ENCODE measurements around the gene SYNDIG1L.

DNA sequence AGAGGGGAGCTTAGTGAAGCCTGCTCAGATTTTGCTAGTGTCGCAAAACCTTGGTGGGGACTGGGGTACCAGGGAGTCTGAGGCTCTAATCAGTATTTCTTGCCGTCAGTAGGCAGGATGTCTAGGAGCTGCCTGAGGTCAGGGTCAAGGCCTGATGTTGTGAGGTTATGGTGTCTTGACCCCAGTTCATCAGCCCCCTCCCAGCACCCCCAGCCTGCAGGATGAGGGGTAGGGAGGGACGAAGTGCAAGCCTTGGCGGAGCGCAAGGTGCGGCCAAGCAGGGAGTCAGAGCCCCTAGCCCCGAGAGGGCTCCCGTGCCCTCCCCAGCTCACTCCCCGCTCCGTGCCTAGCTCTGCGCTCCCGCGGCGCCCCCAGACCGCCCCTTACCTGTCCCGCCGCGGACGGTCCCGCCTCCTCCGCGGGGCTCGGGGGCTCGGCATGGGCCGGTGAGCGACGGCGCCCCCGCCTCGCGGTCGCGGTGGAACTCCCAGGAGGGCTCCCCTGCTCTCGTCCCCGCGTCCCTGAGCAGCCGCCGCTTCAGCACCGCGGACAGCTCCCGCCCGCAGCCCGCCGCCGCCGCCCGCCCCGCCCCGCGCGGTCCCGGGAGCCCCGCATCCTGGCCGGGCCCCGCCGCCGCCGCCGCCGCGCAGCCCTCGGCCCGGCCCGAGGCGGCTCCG, 347 bp downstream of the SYNDIG1L start:
- TF ChIP-seq POLR2A (IDR thresholded peaks at IDR 0.05), result no peak
- TF ChIP-seq, protein P1, sequence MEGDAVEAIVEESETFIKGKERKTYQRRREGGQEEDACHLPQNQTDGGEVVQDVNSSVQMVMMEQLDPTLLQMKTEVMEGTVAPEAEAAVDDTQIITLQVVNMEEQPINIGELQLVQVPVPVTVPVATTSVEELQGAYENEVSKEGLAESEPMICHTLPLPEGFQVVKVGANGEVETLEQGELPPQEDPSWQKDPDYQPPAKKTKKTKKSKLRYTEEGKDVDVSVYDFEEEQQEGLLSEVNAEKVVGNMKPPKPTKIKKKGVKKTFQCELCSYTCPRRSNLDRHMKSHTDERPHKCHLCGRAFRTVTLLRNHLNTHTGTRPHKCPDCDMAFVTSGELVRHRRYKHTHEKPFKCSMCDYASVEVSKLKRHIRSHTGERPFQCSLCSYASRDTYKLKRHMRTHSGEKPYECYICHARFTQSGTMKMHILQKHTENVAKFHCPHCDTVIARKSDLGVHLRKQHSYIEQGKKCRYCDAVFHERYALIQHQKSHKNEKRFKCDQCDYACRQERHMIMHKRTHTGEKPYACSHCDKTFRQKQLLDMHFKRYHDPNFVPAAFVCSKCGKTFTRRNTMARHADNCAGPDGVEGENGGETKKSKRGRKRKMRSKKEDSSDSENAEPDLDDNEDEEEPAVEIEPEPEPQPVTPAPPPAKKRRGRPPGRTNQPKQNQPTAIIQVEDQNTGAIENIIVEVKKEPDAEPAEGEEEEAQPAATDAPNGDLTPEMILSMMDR (IDR thresholded peaks at IDR 0.05), result no peak

Measured in testis (tissue), 2 donors.